ENCODE measurements around the gene RNLS.
"Not testable (repeated sequence)": the region's sequence is repeated elsewhere in the genome, so short reads cannot be mapped to it uniquely, and the experiment has no call there.

RNLS gene

DNA sequence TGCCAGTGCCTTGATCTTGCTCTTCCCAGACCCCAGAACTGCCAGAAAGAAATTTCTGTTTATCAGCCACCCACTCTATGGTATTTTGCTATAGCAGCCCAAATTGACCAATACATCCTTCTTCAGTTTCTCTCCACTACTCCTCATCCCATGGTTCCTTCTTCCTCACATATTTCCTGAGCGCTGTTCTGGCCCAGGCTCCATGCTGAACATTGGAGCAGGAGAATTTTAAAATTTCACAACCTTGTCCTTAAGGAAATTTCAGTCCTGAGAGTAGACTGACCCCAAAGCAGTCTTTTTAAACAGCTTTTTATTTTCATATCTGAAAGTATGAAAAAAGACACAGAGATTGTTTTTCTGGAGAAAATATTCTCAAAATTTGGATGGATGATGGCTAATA lies 297.1 kb downstream of the RNLS start:
- no peak for DNase-seq

DNA sequence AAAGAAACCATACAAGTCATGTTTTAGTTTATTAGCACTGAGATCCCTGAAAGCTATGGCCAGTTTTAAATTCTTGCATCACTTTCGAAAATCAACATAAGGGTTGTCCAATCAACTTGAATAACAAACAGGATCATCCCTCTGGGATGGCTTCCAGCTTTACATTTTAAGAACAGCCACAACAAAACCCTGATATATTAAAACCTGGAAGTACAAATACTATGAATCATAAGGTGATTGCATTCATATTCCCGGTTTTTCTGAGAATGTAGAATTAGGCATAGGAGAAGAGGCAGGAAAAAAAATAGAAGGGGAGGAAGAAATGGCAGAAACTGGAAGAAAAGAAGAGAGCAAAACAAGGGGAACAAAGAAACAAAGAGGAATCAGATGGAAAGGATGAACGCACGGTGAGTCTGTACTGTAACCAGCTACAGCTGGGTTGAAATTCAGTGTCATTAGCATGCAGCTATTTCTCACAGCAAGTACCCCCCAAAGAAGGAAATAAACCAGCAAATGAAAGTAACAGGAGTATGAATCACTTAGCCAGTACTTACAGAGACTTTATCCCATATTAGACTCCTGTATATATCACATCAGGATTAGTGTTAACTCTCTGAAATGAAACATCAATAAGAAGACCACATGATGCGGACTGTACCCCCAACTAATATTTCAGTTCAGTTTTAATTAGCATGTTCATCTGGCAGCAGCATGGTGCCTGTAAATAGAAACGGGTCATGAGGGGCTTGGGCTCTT lies 301.3 kb downstream of the RNLS start:
- DNase-seq, result no peak

DNA sequence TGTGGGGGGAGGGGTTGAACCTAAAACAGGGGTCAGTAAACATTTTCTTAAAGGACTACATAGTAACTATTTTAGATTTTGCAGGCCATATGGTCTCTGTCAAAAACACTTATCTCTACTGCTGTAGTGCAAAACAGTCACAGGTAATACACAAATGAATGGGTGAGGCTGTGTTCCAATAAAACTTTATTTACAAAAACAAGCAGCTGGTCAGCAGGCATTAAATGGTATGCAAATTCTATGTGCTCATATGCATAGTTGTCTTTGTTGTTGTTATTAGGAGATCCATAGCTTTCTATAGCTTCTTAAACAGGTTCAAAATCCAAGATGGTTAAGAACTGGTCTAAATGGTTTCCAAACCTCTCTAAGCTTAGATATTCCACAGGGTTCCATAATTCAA lies 302.6 kb downstream of the RNLS start:
- DNase-seq, result no peak

DNA sequence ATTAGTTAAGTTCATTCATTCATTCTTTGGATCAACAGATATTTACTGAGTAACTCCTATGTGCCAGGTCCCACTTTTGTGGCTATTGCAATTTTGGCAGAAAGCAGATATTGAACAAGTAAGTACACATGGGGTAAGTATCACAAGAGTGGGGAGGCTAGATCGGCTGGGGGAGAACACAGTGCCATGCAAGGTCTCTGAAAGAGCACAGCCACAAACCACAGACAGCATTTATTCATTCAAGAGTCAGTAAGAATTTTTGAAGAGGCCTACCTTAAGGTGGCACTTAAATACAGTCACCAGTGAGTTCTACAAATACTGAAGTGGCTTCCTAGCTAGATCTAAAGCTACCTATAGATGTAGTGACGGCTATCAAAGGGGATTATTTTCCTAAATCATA lies 304.2 kb downstream of the RNLS start:
- DNase-seq, result peak; percentile 26

DNA sequence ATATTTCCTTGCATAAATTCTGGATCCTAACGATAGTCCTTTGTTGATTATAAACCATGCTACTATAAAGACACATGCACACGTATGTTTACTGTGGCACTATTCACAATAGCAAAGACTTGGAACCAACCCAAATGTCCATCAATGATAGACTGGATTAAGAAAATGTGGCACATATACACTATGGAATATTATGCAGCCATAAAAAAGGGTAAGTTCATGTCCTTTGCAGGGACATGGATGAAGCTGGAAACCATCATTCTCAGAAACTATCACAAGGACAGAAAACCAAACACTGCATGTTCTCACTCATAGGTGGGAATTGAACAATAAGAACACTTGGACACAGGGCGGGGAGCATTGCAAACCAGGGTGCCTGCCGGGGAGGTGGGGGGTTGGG lies 306.2 kb downstream of the RNLS start:
- not testable (repeated sequence) for DNase-seq

DNA sequence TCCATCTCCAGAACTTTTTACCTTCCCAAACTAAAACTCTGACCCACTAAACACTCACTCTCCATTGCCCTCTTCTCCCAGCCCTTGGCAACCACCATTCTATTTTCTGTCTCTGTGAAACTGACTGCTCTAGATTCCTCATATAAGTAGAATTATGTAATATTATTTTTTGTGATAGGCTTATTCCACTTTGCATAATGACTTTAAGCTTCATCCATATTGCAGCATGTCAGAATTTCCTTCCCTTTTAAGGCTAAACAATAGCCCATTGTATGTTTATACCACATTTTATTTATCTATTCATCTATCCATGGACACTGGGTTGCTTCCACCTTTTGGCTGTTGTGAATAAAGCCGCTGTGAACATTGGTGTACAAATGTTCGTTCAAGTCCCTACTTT lies 308.8 kb downstream of the RNLS start:
- no peak for DNase-seq

DNA sequence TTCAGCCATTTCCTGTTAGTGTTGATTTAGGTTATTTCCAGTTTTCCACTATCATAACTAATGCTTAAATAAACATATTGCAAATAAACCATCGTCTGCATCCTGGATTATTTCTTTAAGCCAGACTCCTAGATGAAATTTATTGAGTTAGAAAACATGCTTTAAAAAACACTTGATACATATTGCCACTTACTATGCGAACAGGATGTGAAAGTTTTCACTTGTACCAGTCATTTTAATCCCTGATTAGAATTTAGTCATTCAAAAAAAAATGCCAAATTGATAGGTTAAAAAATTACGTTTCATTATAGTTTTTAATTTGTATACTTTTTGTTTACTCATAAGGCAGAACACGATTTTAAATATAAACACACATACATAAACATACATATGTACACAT lies 309.6 kb downstream of the RNLS start:
- no peak for DNase-seq

DNA sequence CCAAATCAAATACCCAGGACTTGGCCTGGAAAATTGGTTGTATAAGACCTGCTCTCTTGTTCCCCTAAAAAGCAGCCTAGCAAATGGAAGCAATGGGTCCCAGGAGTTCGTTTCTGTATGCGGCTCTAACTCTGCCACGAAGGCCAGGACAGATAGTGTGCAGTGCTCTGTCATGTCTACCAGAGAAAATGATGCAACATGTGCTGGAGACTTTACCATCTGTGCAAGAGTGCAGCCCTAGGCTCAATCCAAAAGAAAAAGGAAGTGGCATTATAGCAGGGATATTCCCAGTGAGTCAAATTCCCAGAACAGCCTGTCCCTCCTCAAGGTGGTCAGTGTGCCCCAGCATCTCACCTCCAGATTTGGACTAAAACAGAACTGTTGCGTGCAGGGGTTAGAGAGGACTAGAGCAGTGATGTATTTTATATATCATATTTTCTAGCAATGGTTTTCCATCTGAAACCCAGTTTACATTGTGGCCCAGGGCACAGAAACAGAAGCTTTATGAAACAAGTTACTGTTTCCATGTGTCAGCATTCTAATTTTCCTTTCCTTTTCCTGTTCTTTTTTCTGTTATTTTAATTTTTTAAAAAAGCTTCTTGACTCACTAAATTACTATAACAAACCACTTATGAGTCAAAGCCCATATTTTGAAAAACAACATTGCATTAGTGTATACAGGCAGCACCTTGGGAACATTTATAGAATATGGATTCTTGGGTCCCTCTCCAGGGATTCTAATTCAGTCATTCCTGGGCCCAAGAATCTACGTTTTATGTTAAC lies 311.2 kb downstream of the RNLS start:
- DNase-seq, result no peak

DNA sequence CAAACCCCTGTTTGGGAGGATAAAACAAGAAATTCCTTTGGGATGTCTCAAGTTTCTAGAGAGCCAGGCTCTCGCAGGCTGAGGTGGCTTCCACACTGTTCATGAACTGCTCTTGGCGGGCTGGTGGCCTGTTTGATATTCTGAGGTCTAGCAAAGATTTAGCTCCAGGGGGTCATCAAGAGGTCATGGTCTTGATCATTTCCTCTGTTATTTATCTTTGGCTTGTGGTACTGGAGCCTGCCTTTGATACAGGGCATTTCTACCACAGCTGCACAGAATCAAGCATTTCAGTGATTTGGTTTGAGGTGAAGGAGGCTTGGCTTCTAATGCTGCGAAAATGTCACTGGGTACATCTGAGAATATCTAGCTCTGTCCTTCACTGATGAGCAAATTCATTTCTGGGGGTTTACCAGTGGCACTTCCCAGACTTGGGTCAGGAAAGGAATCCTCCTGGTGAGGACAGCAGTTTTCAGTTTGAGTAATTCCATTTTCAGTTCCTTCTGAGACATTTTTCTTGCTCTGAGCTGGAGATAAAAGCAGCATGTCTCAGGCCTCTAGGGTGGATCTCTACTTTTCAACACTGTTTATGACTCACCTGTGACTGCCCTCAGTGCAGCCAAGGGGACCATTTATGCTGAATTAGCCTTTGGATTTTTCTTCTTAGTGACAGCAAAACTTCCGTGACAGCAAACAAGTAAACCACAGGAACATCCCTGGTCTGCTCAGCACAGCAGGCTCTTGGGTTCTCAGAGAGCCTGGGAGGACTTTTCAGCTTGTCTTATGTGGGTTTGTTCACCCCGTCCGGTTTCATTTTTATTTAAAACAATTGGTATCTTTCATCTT lies 312.0 kb downstream of the RNLS start:
- DNase-seq, result peak; percentile 25

DNA sequence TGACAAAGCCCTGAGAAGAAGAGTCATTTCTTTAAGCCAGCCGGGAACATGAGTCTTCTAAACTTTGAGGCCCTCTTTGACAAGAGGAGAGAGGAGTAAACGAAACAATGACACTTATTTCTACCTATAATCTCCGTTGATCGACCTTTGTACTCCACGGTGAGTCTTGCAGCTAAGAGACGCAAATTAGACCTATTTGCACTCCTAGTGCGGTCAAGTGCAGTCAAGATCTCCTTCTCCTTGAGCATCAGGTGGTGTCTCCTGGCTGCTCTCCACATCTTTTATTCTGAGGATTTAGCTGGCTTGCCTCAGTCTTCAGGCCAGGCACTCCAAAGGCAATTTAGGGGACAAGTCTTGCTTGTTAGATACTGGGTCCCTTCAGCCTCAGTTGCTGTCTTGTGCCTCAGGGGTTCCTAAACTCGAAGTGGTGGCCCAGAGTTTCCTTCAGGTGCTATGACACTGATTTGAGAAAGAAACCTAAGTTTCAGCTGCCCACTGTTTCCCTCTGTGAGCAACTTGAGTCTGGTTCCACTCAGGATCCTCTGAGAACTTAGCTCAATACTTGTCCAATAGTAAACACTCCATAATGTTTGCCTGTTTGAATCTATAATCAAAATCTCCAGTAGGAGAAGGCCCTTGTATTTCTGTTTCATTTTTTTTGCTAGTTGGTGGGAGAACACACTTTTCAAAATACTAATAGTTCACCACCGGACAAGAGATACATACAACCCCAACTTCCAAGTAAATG lies 312.9 kb downstream of the RNLS start:
- DNase-seq, result peak; percentile 48

DNA sequence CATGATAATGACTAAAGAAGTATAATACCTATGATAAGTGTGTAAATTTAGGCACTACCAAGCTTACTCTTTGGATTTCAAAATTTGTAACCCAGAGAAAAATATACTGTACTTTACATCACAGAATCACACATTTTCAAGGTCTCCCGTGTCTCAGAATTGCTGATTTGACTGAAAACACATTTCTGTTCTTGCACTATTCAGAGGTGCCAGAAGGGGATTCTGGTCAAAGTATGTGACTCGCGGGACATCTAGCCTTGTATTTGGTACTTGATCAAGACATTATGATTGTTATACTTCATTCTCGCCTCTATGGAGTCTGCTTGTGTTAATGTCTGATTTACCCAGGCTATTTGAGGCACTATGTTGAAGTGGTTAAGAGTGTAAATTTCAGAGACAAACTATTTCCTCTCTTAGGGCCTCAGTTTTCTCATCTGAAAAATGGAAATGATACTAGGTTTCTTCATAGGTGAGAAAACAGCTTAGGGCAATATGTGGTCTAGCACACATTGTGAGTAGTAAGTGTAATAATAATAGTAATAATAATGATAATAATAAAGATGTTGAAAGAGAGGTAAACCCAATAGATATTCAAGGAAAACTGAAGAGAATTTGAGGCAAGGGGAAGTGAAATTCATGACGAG lies 320.4 kb downstream of the RNLS start:
- no peak for DNase-seq

DNA sequence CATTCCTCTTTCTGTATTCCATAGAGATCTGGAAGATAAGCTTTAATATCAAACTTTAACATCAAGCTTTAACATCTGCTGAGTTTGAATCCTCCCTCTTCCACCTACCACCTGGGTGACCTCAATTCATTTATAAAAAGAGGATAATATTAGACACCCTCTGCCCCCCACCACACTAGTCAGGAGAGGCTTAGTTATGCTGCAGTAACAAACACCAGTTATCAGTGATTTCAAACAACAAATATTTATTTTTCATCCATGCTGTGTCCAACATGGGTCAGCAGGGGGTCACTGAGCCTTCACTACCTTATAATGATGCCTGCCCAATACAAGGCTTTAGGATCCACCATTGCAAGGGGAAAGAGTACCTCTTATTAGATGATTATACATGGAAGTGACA lies 322.0 kb downstream of the RNLS start:
- DNase-seq, result no peak

DNA sequence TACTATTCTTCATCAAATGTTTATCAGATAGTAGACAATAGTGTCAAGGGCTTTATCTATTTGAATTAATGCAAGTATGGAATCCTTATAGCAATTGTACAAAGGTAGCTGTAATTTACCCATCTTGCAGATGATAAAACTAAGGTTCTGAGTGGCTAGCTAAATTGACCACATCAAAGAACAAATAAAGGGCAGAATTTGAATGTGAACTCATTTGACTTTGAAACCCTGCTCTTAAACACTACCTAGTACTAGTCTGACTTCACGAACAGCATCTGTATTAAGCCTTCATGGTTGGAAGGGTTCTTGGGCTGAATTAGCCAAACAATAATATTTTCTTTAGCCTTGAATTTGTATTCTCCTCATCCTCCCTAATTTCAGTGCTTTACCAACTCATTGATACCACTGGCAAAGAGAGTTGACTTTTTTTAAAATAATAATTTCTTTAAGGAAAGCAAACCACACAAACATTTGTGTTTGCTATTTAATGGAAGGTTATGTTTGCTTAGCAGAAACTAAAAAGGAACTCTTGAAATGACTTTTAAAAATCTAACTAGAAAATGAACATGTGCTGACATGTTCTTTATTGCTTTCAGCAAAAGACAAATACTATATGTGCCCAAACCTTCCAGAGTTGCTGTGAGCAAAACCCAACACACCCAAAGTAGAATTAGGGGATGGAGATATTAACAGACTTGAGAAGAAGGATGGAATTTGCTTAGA lies 322.6 kb downstream of the RNLS start:
- DNase-seq, result no peak

DNA sequence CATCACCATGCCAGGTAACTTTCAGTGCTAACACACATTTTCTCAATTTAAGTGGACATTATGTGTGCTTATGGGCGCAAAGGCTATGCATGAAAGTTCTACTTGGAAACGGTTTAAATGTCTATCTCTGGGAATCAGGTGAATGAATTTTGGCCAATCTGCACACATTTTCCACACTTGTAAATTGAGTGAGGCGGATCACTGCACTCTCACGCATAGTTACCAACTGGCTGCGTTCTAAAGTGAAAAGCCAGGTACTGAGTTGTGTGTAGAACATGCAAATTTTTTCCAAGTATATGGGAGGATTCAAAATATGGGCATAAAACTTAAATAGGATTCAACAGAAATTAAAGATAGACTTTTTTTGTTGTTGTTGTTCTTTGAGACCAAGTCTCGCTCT lies 323.7 kb downstream of the RNLS start:
- DNase-seq, result no peak

DNA sequence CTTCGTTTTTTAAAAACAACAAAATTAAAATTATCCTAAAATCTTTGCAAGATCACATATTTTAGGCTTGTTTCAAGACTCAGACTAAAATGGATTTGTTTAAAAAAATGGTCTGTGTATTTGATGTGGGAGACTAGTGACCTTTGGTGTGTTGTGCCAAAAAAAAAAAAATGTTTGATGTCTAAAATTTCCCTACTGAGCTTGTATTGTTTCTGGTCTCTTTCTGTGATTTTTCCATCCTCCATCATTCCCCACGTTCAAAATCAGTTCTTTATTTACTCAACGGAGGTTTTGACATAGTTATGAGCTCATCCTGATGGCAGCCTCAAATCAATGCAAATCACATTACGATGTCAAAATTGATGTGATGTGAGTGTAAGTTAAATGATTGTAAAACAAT lies 326.2 kb downstream of the RNLS start:
- no peak for DNase-seq

DNA sequence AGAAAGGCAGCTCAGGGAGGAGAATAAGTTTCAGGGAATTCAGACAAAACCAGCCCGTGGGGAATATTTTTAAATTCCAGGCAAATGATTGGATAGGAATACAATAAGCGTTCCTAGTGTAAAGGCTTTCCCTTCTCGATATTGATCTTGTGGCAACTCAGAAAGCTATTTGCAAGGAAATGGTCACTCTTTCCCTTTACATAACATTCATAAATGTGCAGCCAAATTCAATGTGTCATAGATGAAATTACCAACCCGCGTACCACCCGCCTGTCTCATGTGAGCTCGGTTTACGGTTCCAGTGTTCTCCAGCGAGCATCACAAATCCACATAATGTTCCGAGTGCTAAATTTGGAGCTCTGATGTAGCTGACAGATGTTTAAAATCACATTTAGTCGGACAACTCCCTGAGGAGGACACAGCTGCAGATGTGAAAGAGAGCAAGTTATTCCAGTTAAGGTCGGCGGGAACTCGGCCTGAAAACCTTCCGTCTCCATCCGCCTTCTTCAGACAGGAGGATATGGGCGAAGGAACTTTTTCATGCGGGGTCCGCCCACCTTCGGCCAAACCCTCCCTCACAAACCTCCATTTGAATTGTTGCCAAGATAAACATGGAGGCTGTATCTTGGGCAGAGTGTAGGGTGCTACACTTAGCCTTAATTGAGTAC lies 327.0 kb downstream of the RNLS start:
- DNase-seq, result no peak

DNA sequence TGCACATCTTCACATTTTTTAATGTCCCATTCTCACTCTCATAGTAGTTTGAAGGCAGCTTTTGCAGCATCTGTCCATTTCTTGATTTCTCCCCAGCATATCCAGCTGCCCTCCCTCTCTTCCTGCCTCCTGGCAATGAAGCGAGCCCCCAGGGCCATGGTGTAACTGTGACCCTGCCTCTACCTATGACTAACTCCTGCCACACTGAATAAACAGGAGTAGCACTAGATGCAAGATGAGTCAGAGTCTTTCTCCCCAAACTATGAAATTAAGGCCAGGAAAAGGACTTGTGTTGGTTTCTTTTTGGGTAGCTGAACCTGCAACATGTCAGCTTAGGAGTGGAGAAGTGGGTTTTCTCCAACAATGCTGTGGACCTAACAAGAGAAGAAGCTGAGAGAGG lies 329.0 kb downstream of the RNLS start:
- no peak for DNase-seq

DNA sequence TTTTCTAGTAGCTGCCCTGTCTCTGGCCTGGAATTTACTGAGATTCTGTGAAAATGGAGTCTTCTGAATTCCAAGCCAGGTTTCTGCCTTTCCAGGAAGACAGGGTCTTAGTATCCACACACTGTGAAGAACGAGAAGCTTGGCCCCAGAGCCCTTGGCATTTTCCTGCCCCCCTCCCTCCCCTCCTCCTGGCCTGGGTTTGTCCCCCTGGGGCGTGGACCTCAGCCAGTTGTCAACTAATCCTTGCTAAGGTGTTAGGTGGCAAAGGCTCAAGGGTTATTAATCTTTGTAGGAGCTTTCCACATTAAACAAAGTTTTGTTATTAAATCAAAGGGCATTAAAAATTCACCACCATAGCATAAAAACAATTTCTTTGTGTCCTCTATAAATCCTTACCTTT lies 329.5 kb downstream of the RNLS start:
- no peak for DNase-seq

DNA sequence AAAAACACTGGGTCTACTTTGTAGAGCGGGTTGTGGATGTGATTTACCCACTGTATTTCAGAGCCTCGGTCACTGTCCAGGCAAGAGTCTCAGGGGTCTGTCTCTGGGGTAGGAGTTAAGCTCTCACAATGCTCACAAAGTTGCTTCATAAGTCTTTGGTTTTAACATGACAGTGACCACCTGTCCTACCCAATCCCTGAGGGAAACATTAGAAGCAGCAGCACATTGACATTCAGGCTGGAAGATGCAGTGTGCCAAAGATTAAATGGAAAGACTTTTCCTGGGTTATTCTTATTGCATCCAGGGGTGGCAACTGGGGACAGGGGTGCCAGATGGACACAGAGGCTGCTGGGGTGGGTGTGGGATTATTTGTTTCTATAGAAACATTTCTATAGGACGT lies 330.0 kb downstream of the RNLS start:
- no peak for DNase-seq

DNA sequence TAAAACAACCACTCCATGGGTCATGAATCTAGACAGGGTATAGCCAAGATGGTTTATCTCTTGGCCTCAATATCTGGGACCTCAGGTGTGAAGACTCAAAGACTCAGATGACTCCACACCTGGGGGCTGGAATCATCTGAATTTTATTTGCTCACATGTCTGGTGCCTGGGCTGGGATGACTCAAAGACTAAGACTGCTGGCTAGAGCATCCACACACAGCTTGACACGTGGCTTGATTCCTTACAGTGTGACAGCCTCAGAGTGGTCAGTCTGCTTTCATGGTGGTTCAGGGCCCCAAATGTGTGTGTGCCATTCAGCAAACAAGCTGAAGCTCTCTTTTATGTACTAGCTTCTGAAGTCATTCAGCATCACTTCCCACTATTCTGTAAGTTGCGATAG lies 333.7 kb downstream of the RNLS start:
- DNase-seq, result no peak

DNA sequence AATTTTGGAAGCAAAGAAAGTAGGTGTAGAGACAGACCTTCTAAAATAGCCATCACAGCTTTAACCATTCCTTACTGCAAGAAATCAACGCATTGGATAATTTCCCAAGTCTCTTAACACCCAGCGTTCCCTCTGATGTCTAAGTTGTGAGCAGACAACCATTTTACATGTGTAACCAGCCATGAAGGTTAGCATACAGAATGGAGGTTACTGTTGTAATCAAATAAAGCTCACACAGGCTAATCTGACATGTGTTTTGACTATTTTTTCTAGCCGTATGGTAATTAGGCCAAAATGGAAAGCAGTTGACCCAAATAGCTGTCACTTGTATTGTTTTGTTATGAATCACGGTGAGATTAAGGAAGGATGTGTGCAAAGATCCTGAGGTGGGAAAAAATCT lies 336.4 kb downstream of the RNLS start:
- DNase-seq, result no peak

Measured in DMS79 treated with DMSO at 0.1 percent for 48 hours (cell line).